Measurements from ENCODE around the gene HIVEP3. TPM values are rescaled to one million over a fixed set of nuclear protein-coding genes. Genes with fewer than 3 reads are reported as not detected.

HIVEP3 gene
- polyA plus RNA-seq, 4 donors = 0.67 to 3.8 (median 1.8) TPM

DNA sequence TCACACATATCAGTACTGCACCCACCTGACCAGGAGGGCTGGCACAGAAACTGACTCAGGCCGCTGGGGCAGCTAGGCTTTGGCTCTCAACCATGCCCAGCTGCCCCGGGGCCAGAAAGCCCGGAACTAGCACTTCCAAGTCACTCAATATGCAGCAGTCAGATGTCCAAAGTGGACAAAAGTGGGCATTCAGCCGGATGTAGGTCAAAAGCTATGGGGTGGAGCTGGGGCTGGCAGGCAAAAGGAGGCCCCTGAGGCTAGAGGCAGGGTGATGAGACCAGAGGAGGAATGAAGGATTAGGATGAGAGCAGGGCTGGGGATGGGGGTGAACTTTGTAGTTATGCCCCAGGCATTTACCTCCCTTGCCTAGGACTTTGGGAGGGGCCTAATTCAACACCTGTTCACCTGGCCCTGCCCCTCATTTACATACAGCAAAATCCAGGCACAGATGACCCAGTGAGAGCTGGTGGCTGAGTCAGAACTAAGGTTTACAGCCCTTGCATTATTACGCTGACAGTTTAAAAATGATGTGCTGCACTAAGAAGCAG is 403.5 kb downstream of the HIVEP3 start:
- Histone ChIP-seq H3K36me3 (ENCODE audit: control insufficient read depth in 3 of 3, insufficient read depth in 2 of 3, low read depth in 1 of 3, low read length in 3 of 3) (peaks cover 0 to 6% (median 0%) of the 10 kb centered on the region in 3 donors), H3K27me3 (ENCODE audit: control insufficient read depth in 3 of 3, insufficient read depth in 3 of 3, low read length in 3 of 3) (no peaks in the 10 kb centered on the region), H3K27ac (ENCODE audit: low read depth in 1 of 3, low read length in 2 of 3) (peak overlapping the region; percentile 49 to 80 (median 71)), H3K4me1 (ENCODE audit: control insufficient read depth in 3 of 3, insufficient read depth in 2 of 3, low read depth in 1 of 3, low read length in 2 of 3) (peaks cover 3 to 34% (median 9%) of the 10 kb centered on the region in 3 donors), H3K9me3 (ENCODE audit: control insufficient read depth in 2 of 2, insufficient read depth in 1 of 2, low read depth in 1 of 2, low read length in 1 of 2) (peaks cover 0 to 2% of the 10 kb centered on the region in 2 donors), H3K4me3 (ENCODE audit: low read depth in 1 of 3, low read length in 3 of 3) (no peak overlapping the region)
- WGBS, 3 donors = 22 to 49% (median 33%) methylated on average over 5 of the region's 5 CpGs
- DNase-seq (peak; percentile 82 to 94), FAIRE-seq (no peak)

DNA sequence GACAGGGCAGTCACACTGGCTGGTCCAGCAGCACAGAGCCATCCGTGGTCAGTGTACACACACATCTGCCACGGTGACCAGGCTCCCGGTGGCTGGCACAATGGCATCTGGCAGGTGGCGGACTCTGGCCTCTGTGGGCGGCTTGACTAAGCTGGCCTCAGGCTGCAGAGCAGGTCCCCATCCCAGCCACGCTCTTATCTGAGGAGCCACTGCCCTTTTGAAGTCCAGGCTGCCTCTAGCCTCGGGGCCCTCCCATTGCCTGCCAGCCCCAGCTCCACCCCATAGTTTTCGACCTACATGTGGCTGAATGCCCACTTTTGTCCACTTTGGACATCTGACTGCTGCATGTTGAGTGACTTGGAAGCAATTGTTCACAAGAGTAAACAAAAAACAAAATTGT is 404.3 kb downstream of the HIVEP3 start:
- WGBS, 3 donors = 19 to 58% (median 43%) methylated on average over 8 of the region's 8 CpGs
- peaks cover 3 to 34% (median 9%) of the 10 kb centered on the region in 3 donors for H3K4me1 ChIP-seq (ENCODE audit: control insufficient read depth in 3 of 3, insufficient read depth in 2 of 3, low read depth in 1 of 3, low read length in 2 of 3)
- peaks cover 0 to 2% of the 10 kb centered on the region in 2 donors for H3K9me3 ChIP-seq (ENCODE audit: control insufficient read depth in 2 of 2, insufficient read depth in 1 of 2, low read depth in 1 of 2, low read length in 1 of 2)
- peak overlapping the region in 2 of 3 donors; percentile 71 to 80 for H3K27ac ChIP-seq (ENCODE audit: low read depth in 1 of 3, low read length in 2 of 3)
- peak; percentile 73 to 91 for DNase-seq
- peaks cover 0 to 6% (median 0%) of the 10 kb centered on the region in 3 donors for H3K36me3 ChIP-seq (ENCODE audit: control insufficient read depth in 3 of 3, insufficient read depth in 2 of 3, low read depth in 1 of 3, low read length in 3 of 3)
- no peaks in the 10 kb centered on the region for H3K27me3 ChIP-seq (ENCODE audit: control insufficient read depth in 3 of 3, insufficient read depth in 3 of 3, low read length in 3 of 3)
- H3K4me3 ChIP-seq (ENCODE audit: low read depth in 1 of 3, low read length in 3 of 3) = no peak overlapping the region
- FAIRE-seq = no peak

DNA sequence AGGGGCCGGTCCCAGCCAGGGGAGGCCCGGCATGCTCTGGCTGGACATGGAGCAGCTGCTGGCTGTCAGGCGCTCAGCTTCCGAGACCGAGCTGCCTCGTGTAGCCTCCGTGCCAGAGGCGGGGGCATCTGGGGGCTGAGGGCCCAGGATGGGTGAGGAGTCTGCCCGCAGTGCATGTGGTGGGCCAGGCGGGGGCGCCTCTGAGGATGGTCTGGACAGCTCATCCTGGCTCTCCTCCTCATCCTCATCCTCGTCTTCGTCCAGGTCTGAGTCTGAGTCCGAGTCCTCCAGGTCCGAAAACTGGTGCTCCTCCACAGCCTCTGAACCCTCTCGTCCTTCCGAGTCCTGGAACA is 405.4 kb downstream of the HIVEP3 start:
- Histone ChIP-seq H3K27ac (ENCODE audit: low read depth in 1 of 3, low read length in 2 of 3) (no peak overlapping the region), H3K9me3 (ENCODE audit: control insufficient read depth in 2 of 2, insufficient read depth in 1 of 2, low read depth in 1 of 2, low read length in 1 of 2) (peaks cover 0 to 2% of the 10 kb centered on the region in 2 donors), H3K4me1 (ENCODE audit: control insufficient read depth in 3 of 3, insufficient read depth in 2 of 3, low read depth in 1 of 3, low read length in 2 of 3) (peaks cover 3 to 34% (median 9%) of the 10 kb centered on the region in 3 donors), H3K4me3 (ENCODE audit: low read depth in 1 of 3, low read length in 3 of 3) (no peak overlapping the region), H3K36me3 (ENCODE audit: control insufficient read depth in 3 of 3, insufficient read depth in 2 of 3, low read depth in 1 of 3, low read length in 3 of 3) (peaks cover 0 to 6% (median 0%) of the 10 kb centered on the region in 3 donors), H3K27me3 (ENCODE audit: control insufficient read depth in 3 of 3, insufficient read depth in 3 of 3, low read length in 3 of 3) (no peaks in the 10 kb centered on the region)
- DNase-seq (no peak), FAIRE-seq (no peak)
- WGBS, 3 donors = 78 to 94% (median 89%) methylated on average over 16 to 17 of the region's 17 CpGs

DNA sequence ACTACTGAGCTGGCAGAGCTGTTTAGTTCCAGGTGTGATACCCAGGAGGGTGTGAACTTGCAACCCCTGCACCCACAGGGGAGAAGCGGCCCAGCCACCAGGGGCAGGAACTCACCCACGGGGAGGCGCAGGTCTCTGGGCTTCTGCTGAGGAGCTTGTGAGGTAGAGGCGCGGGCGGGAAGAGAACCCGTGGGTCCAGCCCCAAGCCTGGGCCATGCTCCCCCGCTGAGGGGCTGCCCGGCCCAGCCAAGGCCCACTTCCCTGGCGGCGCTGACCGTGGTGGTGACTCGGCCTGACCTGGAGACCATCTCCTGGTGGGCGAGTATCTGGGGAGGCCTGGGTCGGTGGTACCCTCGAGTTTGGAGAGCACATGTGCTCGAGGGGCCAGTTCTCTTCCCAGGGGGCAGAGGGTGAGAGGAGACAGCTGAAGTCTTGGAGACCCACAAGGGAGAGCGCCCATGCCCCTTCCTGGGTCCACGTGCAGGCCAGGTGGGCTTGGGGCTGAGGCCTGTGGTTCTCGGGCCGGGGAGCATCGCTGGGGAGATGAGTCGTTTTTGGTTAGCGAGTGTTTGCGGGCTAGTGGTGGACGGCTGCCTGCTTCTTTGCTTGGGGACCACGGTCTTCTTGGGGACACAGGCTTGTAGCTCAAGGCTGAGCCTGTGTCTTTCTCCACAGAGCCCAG is 405.9 kb downstream of the HIVEP3 start:
- Histone ChIP-seq H3K4me1 (ENCODE audit: control insufficient read depth in 3 of 3, insufficient read depth in 2 of 3, low read depth in 1 of 3, low read length in 2 of 3) (peaks cover 3 to 34% (median 9%) of the 10 kb centered on the region in 3 donors), H3K9me3 (ENCODE audit: control insufficient read depth in 2 of 2, insufficient read depth in 1 of 2, low read depth in 1 of 2, low read length in 1 of 2) (peaks cover 0 to 2% of the 10 kb centered on the region in 2 donors), H3K36me3 (ENCODE audit: control insufficient read depth in 3 of 3, insufficient read depth in 2 of 3, low read depth in 1 of 3, low read length in 3 of 3) (peaks cover 0 to 6% (median 0%) of the 10 kb centered on the region in 3 donors), H3K4me3 (ENCODE audit: low read depth in 1 of 3, low read length in 3 of 3) (no peak overlapping the region), H3K27me3 (ENCODE audit: control insufficient read depth in 3 of 3, insufficient read depth in 3 of 3, low read length in 3 of 3) (no peaks in the 10 kb centered on the region), H3K27ac (ENCODE audit: low read depth in 1 of 3, low read length in 2 of 3) (no peak overlapping the region)
- FAIRE-seq (no peak), DNase-seq (no peak)
- 91 to 97% (median 93%) methylated on average over 26 to 27 of the region's 27 CpGs for WGBS, 3 donors

DNA sequence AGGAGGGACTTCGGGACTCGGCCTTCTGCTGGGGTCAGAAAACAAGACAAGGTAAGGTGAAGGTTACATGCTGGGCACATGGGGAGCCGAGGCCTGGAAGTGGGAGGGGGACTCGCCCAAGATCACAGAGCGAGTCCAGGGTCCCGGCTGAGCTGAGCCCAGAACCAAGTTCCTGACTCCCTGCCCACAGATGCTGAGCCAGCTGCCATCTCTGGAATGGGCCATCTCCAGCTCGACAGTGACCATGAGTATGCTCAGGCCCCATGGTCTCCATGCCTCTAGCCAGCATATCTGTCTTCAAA is 407.5 kb downstream of the HIVEP3 start:
- 95 to 98% (median 97%) methylated on average over 7 of the region's 7 CpGs for WGBS, 3 donors
- no peak for FAIRE-seq

DNA sequence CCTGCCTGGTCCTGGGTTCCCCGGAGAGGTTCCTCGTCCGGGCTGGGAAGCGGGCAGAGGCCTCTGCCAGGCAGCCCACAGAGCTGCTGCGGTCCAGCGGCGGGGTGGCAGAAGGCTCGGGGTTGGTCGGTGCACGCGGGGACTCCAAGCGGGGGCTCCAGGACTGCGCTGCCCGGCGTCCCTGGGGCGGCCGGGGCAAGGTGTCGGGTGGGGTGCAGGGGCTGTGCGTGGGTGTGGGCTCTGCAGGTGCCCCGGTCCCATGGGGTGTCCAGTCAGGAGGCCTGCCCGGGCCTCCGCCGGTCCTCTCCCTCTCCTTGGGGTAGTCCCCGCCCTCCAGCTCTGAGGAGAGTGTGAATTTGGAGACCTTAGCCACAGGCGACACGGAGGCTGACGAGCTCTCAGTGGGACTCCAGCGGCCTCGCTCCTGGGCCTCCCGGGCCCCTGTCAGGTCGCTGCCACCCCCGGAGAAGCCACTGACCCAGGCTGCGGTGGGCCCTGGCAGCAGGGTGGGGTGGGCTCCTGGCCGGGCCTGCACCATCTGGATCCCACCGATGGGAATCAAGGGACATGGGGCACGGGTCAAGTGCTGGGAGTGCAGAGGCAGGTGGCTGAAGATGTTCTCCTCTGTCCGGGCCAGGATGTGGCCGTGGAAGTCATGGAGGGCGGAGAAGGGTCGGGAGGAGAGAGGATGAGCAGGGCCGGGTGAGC is 408.0 kb downstream of the HIVEP3 start:
- WGBS, 3 donors = 95 to 98% (median 97%) methylated on average over 24 to 41 of the region's 41 CpGs
- Histone ChIP-seq H3K4me3 (ENCODE audit: low read depth in 1 of 3, low read length in 3 of 3) (no peak overlapping the region), H3K27ac (ENCODE audit: low read depth in 1 of 3, low read length in 2 of 3) (no peak overlapping the region), H3K27me3 (ENCODE audit: control insufficient read depth in 3 of 3, insufficient read depth in 3 of 3, low read length in 3 of 3) (no peaks in the 10 kb centered on the region), H3K4me1 (ENCODE audit: control insufficient read depth in 3 of 3, insufficient read depth in 2 of 3, low read depth in 1 of 3, low read length in 2 of 3) (peaks cover under 1 to 23% (median 5%) of the 10 kb centered on the region in 3 donors), H3K36me3 (ENCODE audit: control insufficient read depth in 3 of 3, insufficient read depth in 2 of 3, low read depth in 1 of 3, low read length in 3 of 3) (peaks cover 0 to 6% (median 0%) of the 10 kb centered on the region in 3 donors), H3K9me3 (ENCODE audit: control insufficient read depth in 2 of 2, insufficient read depth in 1 of 2, low read depth in 1 of 2, low read length in 1 of 2) (peaks cover 0 to 2% of the 10 kb centered on the region in 2 donors)
- DNase-seq (no peak), FAIRE-seq (no peak)

More for the DNA sequence above, 407.5 kb downstream of the HIVEP3 start:
- Histone ChIP-seq H3K9me3 (ENCODE audit: control insufficient read depth in 2 of 2, insufficient read depth in 1 of 2, low read depth in 1 of 2, low read length in 1 of 2) (peaks cover 0 to 2% of the 10 kb centered on the region in 2 donors), H3K27ac (ENCODE audit: low read depth in 1 of 3, low read length in 2 of 3) (no peak overlapping the region), H3K4me1 (ENCODE audit: control insufficient read depth in 3 of 3, insufficient read depth in 2 of 3, low read depth in 1 of 3, low read length in 2 of 3) (peaks cover 3 to 27% (median 5%) of the 10 kb centered on the region in 3 donors), H3K27me3 (ENCODE audit: control insufficient read depth in 3 of 3, insufficient read depth in 3 of 3, low read length in 3 of 3) (no peaks in the 10 kb centered on the region), H3K4me3 (ENCODE audit: low read depth in 1 of 3, low read length in 3 of 3) (no peak overlapping the region), H3K36me3 (ENCODE audit: control insufficient read depth in 3 of 3, insufficient read depth in 2 of 3, low read depth in 1 of 3, low read length in 3 of 3) (peaks cover 0 to 6% (median 0%) of the 10 kb centered on the region in 3 donors)
- DNase-seq = no peak

DNA sequence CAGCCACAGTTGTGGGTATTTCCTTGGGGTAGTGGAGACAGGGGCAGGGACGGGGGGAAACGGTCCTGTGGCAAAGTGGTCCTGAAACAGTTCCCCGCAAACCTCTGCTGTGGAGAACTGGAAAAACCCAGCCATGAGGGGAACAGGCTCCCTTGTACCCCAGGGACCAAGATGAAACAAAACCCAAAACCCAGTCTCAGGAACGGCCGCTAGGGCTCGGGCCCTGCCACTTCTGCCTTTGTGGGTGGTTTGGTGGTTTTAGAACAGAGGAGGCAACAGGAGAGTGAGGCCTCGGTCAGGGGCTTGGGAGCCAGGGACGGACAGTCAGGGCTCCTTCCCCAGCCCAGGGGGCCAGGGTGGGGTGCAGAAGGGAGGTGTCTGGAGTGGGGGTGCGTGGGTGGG is 409.5 kb downstream of the HIVEP3 start:
- H3K27me3 ChIP-seq (ENCODE audit: control insufficient read depth in 3 of 3, insufficient read depth in 3 of 3, low read length in 3 of 3) = no peaks in the 10 kb centered on the region
- H3K9me3 ChIP-seq (ENCODE audit: control insufficient read depth in 2 of 2, insufficient read depth in 1 of 2, low read depth in 1 of 2, low read length in 1 of 2) = peaks cover 0 to 2% of the 10 kb centered on the region in 2 donors
- FAIRE-seq = no peak
- H3K4me1 ChIP-seq (ENCODE audit: control insufficient read depth in 3 of 3, insufficient read depth in 2 of 3, low read depth in 1 of 3, low read length in 2 of 3) = peaks cover 0 to 9% (median 1%) of the 10 kb centered on the region in 3 donors
- H3K27ac ChIP-seq (ENCODE audit: low read depth in 1 of 3, low read length in 2 of 3) = no peak overlapping the region
- no peak for DNase-seq
- 74 to 96% (median 75%) methylated on average over 8 to 9 of the region's 9 CpGs for WGBS, 3 donors
- no peak overlapping the region for H3K4me3 ChIP-seq (ENCODE audit: low read depth in 1 of 3, low read length in 3 of 3)
- peaks cover 0 to 6% (median 0%) of the 10 kb centered on the region in 3 donors for H3K36me3 ChIP-seq (ENCODE audit: control insufficient read depth in 3 of 3, insufficient read depth in 2 of 3, low read depth in 1 of 3, low read length in 3 of 3)

DNA sequence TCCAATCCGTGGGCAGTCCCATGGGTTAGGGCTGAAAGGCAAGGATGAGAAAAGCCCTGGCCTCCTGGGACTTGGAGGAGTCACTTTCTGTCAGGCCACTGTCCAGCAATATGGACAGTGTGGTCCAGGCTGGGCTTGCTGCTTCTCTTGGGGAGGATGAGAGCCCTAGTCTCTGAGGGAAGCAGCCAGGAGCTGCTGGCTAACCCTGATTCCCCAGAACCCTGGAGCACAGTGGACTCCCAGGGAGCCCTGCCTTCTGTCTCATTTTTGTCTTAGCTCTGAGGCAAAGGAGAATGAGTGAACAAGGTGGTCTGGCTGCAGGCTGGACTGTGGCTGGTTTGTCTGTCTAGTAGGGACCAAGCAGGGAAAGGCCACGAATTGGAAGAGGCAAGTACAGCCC is 410.4 kb downstream of the HIVEP3 start:
- DNase-seq (no peak), FAIRE-seq (no peak)
- no peaks in the 10 kb centered on the region for H3K4me1 ChIP-seq (ENCODE audit: control insufficient read depth in 3 of 3, insufficient read depth in 2 of 3, low read depth in 1 of 3, low read length in 2 of 3)
- H3K27ac ChIP-seq (ENCODE audit: low read depth in 1 of 3, low read length in 2 of 3) = no peak overlapping the region
- H3K27me3 ChIP-seq (ENCODE audit: control insufficient read depth in 3 of 3, insufficient read depth in 3 of 3, low read length in 3 of 3) = no peaks in the 10 kb centered on the region
- H3K36me3 ChIP-seq (ENCODE audit: control insufficient read depth in 3 of 3, insufficient read depth in 2 of 3, low read depth in 1 of 3, low read length in 3 of 3) = peaks cover 0 to 4% (median 0%) of the 10 kb centered on the region in 3 donors
- H3K9me3 ChIP-seq (ENCODE audit: control insufficient read depth in 2 of 2, insufficient read depth in 1 of 2, low read depth in 1 of 2, low read length in 1 of 2) = peaks cover 0 to 2% of the 10 kb centered on the region in 2 donors
- H3K4me3 ChIP-seq (ENCODE audit: low read depth in 1 of 3, low read length in 3 of 3) = no peak overlapping the region
- 66 to 83% (median 74%) methylated on average over 2 of the region's 2 CpGs for WGBS, 3 donors

All from small intestine (tissue), 7 donors.